ENCODE data around the gene ZDHHC6. TPM values are rescaled to one million over a fixed set of nuclear protein-coding genes. Genes with fewer than 3 reads are reported as not detected.
"Not testable (repeated sequence)": the region's sequence is repeated elsewhere in the genome, so short reads cannot be mapped to it uniquely, and the experiment has no call there.

The ZDHHC6 gene
- total RNA-seq, 1 experiment from 2014 or later = 50.2 TPM

DNA sequence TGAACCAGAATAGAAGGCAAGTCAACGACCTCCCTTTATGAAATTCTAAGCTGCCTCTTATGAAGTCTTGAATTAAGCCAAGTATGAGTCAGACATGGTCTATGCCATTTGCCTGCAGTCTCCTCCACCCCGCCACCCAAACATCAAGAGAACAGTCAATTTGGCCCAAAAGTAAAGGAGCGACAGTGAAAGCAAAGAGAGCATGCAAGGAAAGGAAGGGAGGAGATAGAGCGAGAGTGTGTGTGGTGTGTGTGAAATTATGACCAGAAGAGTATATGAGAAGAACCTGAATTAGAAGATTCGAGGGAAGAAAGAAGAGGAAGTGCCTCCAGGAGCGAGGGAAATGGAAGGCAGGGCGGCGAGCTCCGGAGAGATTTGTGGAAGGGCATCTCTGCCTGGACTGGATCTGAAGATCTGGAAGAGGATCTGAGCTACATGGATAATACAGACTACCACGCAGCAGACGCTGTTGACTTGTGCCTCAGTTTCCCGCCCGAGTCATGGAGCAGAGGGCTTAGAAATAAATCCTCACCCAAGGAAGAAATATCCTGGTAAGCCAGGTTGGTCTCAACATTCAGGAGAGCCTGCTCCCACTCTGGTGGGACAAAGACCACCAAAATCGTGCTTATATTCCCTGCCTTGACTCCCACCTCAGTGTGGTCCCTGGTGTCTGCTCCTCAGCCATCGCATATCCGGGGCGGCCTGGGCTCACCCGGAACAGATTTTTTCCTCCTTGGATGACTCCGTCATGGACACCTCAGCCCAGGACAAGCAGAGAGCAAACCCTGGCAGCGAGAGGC lies 459 bp downstream of the ZDHHC6 start:
- peak; percentile 7 for DNase-seq (ENCODE audit: low spot score)

GRCh38 chr10:112442063-112442462 lies 4.7 kb downstream of the ZDHHC6 start:
- DNase-seq (ENCODE audit: low spot score) = no peak

DNA sequence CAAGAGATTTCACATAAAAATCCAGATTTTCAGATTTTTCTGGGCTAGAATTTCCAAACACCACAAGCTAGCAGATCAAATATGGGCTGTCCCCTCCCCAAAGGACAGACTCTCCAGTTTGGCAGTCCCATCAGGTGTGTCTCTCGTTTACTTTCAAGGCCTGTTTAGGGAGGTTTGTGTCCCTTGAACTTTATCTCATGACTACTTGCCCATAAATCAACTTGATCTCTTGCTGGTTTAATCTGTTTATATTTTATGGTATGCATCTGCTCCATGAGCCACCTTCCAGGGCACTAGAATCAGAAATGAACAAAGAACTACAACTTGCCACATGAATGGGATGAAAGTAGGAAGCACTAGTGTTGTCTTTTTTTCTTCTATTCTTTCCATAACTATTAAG lies 5.2 kb downstream of the ZDHHC6 start:
- DNase-seq (ENCODE audit: low spot score) = no peak

- DNase-seq (ENCODE audit: low spot score) = no peak
Observed at GRCh38 chr10:112438356-112438755, 8.4 kb downstream of the ZDHHC6 start.

DNA sequence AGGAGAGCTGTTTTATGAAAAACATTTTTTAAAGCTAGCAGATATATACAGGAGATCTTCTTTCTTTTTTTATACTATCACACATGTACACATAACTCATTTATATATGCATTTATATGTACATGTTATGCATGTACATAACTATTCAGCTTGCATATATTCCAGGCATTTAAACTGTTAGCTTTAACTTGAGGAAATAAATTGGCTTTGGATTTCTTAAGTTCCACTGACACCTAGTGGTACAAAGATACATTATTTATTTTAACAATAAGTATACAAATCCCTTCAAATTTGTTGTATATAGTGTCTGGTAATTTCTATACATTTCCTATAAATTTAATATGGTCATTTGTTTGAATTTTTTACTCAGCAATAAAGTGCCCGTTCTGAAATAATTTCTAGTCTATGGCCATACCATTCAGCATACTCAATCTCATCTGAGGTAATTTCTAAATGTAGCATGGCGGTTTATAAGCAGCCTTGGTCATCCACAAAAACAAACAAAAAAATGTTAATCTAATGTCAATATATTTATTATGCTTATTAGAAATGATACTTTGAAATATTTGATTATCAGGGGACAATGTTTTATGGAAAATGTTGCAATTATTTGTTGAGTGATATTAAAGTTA lies 11.6 kb downstream of the ZDHHC6 start:
- DNase-seq (ENCODE audit: low spot score) = peak; percentile 41

- no peak for DNase-seq (ENCODE audit: low spot score)
Observed at GRCh38 chr10:112433136-112433535, 13.6 kb downstream of the ZDHHC6 start.

- no peak for DNase-seq (ENCODE audit: low spot score)
Observed at GRCh38 chr10:112429654-112430230, 17.0 kb downstream of the ZDHHC6 start.

- DNase-seq (ENCODE audit: low spot score) = no peak
Observed at GRCh38 chr10:112429147-112429546, 17.6 kb downstream of the ZDHHC6 start.

GRCh38 chr10:112426111-112426510 lies 20.6 kb downstream of the ZDHHC6 start:
- DNase-seq (ENCODE audit: low spot score) = no peak

- no peak for DNase-seq (ENCODE audit: low spot score)
Observed at GRCh38 chr10:112424651-112425050, 22.1 kb downstream of the ZDHHC6 start.

DNA sequence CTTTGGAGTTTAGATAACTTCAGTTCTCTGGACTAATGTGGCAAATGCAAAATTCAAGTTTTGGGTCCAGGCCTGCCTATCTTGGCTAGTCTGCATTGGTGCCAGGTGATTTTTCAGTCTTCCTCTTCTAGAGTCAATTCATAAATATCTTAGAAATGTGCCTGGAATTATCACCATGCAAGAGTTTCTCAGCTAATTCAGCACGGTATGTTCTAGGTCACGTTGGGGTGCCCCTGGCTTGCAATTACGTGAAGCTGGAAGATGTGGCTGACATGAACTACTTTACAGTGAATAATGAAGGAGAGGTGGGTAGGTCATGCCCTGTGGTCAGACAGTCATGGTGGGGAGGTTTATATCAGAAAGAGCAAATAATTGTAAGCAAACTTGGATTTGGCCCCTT lies 25.0 kb downstream of the ZDHHC6 start:
- no peak for DNase-seq (ENCODE audit: low spot score)

DNA sequence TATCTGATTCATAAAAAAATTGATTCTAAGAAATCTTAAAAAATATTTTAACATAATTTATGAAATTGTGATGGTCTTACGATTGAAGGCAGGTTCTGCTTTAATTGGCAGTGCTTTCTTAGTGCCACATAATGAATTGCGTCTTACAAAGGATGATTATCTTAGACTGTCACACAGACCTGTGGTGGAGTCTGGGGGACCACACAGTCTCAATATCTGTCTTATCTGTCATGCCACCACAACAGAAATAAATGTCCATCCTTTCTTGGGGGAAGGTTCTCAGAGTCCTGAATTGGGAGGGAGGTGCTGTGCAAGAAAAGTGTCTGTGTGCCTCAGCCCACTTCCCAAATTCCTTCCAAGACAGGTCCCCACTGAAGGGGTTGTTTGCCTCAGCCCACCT lies 34.0 kb downstream of the ZDHHC6 start:
- DNase-seq (ENCODE audit: low spot score) = no peak

GRCh38 chr10:112409755-112410154 lies 37.0 kb downstream of the ZDHHC6 start:
- no peak for DNase-seq (ENCODE audit: low spot score)

DNA sequence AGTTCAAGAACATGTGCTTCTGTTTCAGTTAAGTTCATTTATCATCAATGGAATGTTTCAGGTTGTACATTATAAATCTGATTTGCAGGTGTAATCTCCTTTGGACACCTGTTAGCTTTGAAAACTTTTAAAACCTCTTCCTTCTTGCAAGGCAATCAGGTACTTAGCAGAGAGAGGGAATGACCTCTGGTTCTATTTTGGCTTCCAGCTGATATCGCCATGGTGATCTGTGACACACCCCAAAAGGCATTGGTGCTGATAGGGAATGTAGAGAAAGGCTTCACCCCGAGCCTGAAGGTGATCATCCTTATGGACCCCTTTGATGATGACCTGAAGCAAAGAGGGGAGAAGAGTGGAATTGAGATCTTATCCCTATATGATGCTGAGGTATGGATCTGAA lies 37.4 kb downstream of the ZDHHC6 start:
- no peak for DNase-seq (ENCODE audit: low spot score)

GRCh38 chr10:112407696-112408095 lies 39.0 kb downstream of the ZDHHC6 start:
- no peak for DNase-seq (ENCODE audit: low spot score)

DNA sequence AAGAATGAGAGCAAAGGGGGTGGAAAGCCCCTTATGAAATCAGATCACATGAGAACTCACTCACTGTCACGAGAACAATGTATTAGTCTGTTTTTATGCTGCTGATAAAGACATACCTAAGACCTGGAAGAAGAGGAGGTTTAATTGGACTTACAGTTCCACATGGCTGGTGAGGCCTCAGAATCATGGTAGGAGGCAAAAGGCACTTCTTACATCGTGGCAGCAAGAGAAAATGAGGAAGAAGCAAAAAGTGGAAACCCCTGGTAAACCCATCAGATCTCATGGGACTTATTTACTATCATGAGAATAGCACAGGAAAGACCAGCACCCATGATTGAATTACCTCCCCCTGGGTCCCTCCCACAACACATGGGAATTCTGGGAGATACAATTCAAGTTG lies 39.9 kb downstream of the ZDHHC6 start:
- not testable (repeated sequence) for DNase-seq (ENCODE audit: low spot score)

DNA sequence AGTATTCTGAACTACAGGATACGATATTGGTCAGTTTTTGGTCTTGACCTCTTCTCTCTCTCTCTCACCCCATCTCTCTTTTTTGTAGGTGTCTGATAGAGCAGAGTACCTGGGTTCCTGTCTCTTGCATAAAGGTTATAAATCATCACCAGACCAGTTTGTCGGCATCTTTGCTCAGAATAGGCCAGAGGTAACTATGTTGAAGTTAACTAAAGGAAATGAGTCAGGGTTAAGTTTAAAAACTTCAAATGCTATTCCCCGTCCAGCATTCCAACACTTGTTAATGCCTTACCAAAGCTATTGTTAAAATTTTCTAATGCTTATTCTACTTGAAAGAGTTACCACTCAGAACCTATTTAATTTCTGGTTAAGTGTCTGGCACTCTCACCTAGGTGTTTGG lies 42.1 kb downstream of the ZDHHC6 start:
- peak; percentile 26 for DNase-seq (ENCODE audit: low spot score)

- DNase-seq (ENCODE audit: low spot score) = no peak
Observed at GRCh38 chr10:112402917-112403316, 43.8 kb downstream of the ZDHHC6 start.

GRCh38 chr10:112397592-112397991 lies 49.1 kb downstream of the ZDHHC6 start:
- DNase-seq (ENCODE audit: low spot score) = no peak

DNA sequence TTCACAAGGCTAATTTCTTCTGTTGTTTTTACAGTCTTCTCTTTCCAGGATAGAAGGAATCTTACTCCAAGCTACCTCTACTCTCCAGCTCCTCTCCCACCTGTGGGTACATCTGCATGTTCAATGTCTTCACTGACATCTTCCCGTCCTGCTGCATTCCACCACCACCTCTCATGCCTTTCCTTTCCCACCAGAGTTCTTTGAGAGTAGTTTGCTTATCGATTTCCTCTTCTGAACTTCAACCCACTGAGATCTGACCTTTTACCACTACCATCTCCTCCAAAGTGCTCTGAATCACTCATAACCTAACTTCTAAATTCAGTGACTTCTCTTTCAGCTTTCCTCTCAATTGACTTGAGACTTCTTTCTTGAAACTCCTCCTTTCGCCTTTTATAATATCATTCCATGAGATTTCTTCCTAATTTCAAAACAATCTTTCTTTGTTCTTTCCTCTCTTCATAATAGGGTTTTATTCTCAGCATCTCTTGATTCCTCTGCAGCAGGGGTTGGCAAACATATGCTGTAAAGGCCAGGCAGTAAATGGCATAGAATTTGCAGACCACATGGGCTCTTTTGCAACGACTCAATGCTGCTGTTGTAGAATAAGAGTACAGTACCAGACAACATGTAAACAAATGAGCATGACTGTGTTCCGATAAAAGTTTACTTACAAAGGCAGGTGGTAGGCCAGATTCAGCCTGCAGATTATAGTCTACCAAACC lies 50.7 kb downstream of the ZDHHC6 start:
- DNase-seq (ENCODE audit: low spot score) = no peak

DNA sequence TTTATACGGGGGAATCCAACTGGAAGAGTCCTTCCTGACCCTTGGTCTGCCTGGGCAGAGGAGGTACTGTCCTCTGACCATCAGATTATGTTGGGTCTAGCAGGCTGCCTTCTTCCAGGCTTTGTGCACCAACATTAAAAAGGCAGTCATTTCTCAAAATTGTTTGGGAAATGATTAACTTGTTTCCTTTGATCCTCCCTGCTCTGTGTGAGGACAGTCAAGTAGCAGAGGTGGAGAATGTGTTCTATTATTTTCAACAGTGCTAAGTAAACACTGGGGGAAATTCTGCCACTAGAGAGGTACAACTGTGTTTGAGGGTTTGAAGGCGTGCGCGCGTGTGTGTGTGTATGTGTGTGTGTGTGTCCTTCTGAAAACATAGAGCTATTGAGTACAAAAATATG lies 52.2 kb downstream of the ZDHHC6 start:
- DNase-seq (ENCODE audit: low spot score) = no peak

DNA sequence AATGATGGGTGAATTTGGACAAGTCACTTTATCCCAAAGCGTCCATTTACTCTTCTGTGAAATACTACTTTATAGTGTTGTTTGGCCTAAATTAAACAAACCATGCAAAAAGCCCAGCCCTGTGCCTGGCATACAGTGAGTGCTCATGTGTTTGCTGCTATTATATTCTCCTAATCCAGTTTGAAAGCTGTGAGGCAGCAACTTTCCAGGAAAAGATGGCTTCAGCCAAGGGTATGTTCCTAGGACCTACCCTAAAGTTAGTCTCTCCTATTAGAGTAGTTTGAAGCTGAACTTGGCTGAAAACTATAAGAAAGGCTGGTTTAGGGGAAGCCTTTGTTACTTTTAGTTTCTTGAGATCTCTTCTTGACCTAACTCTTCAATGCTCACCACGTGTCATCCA lies 52.9 kb downstream of the ZDHHC6 start:
- DNase-seq (ENCODE audit: low spot score) = no peak
